HepG2 (cell line): ENCODE measurements around the gene RGS10. TPM values are rescaled to one million over a fixed set of nuclear protein-coding genes. Genes with fewer than 3 reads are reported as not detected.

Experiments used
- ATAC-seq: fragments of 200-7000 bp; cut with Tn5 transposase; 3 replicates; pipeline ENCODE4 v1.9.1; 2020; ENCODE audit warnings: mild to moderate bottlenecking, moderate library complexity
- BruUV-seq: library from RNA; stranded (reverse); fragments of 400-500 nt; replicated peaks from 2 replicates; lab custom pipeline; 2021; lab: Mats Ljungman, UMichigan
- CTCF ChIA-PET: fragments of 300-600 bp; formaldehyde crosslinking; extraction: SDS; loops from one replicate; lab custom pipeline; 2021; ENCODE audit warnings: low total read pairs, inconsistent platforms, low intra/inter-chr PET ratio; lab: Yijun Ruan, JAX
- POLR2A ChIA-PET: fragments of 350-600 bp; sonication (Branson Sonifier 250); formaldehyde crosslinking; loops from one replicate; lab custom pipeline; 2020; ENCODE audit warnings: antibody characterized with exemption, inconsistent platforms; lab: Yijun Ruan, JAX
- DNase-seq: peaks from one replicate; pipeline ENCODE4 v3.0.0-alpha.2; 2015; ENCODE audit warnings: low spot score
- FAIRE-seq: peaks from 3 replicates; lab custom pipeline; 2011; peaks lifted over from hg19 to GRCh38; lab: Jason Lieb, UNC
- H2AFZ ChIP-seq: one replicate; pipeline ENCODE4 v1.6.1; 2011; ENCODE audit warnings: low read length, inconsistent platforms
- H3K27ac ChIP-seq: fragments of 300-600 bp; 3 replicates; pipeline ENCODE4 v1.8.0; 2011; ENCODE audit warnings: mixed run types, mild to moderate bottlenecking, mixed read lengths, low read length, inconsistent platforms; ENCODE audit not compliant: insufficient read depth; ENCODE audit errors: extremely low read length
- H3K27me3 ChIP-seq, 2 experiments: fragments of 200-600 bp in 1 of 2; 2 replicates in 1 of 2; 3 replicates in 1 of 2; pipeline versions ENCODE4 v1.6.0 to v1.8.0; 2011; ENCODE audit warnings: low read length in 2 of 2, mild to moderate bottlenecking in 2 of 2, moderate library complexity in 2 of 2, inconsistent platforms in 1 of 2; ENCODE audit not compliant: insufficient read depth in 2 of 2, control insufficient read depth in 1 of 2
- H3K36me3 ChIP-seq, 2 experiments: fragments of 200-600 bp in 1 of 2; replicated peaks in 1 of 2; 2 replicates in 1 of 2; 3 replicates in 1 of 2; pipeline versions ENCODE4 v1.5.1 to v1.8.0; 2011; ENCODE audit warnings: low read length in 2 of 2, inconsistent platforms in 1 of 2; ENCODE audit not compliant: insufficient read depth in 2 of 2, control insufficient read depth in 1 of 2
- H3K4me1 ChIP-seq: 2 replicates; pipeline ENCODE4 v1.5.1; 2012; ENCODE audit warnings: low read length, inconsistent platforms; ENCODE audit not compliant: insufficient read depth
- H3K4me2 ChIP-seq: 2 replicates; pipeline ENCODE4 v1.6.0; 2011; ENCODE audit warnings: low read depth, low read length, inconsistent platforms
- H3K4me3 ChIP-seq, 3 experiments: fragments of 200-600 bp in 1 of 3; sonication (generic), shearing (Covaris generic) in 1 of 3; replicated peaks in 1 of 3; 2 replicates each; pipeline ENCODE4 v1.5.1; 2011 to 2016; ENCODE audit warnings: low read length in 3 of 3, inconsistent platforms in 2 of 3, low read depth in 2 of 3, mild to moderate bottlenecking in 2 of 3, control low read depth in 1 of 3, mixed read lengths in 1 of 3; ENCODE audit not compliant: insufficient read depth in 1 of 3
- H3K79me2 ChIP-seq: one replicate; pipeline ENCODE4 v1.6.1; 2011; ENCODE audit warnings: low read length, inconsistent platforms; ENCODE audit not compliant: insufficient read depth
- H3K9ac ChIP-seq: 2 replicates; pipeline ENCODE4 v1.6.0; 2011; ENCODE audit warnings: mild to moderate bottlenecking, low read depth, low read length, inconsistent platforms; ENCODE audit not compliant: insufficient read depth
- H3K9me3 ChIP-seq: 2 replicates; pipeline ENCODE4 v1.5.1; 2012; ENCODE audit warnings: mild to moderate bottlenecking, low read length
- H4K20me1 ChIP-seq: 2 replicates; pipeline ENCODE4 v1.6.0; 2011; ENCODE audit warnings: inconsistent platforms, mild to moderate bottlenecking, low read length, moderate library complexity; ENCODE audit not compliant: insufficient read depth
- NFYB ChIP-seq: sonication (generic); formaldehyde crosslinking; IDR thresholded peaks from 2 replicates; pipeline ENCODE4 v1.4.0; 2020; ENCODE audit warnings: missing genetic modification reagents
- POLR2AphosphoS5 ChIP-seq: IDR thresholded peaks from 2 replicates; pipeline ENCODE4 v1.6.1; 2012; ENCODE audit warnings: low read depth, low read length
- RFX3 ChIP-seq: IDR thresholded peaks from 2 replicates; pipeline ENCODE4 v1.6.1; 2016; ENCODE audit warnings: missing biosample characterization, missing genetic modification reagents
- TBX3 ChIP-seq: fragments of 450-650 bp; IDR thresholded peaks from 2 replicates; pipeline ENCODE4 v1.6.1; 2017; ENCODE audit warnings: antibody characterized with exemption, mild to moderate bottlenecking, inconsistent platforms, borderline replicate concordance
- USF2 ChIP-seq, 2 experiments: sonication (generic) in 1 of 2; formaldehyde crosslinking in 1 of 2; IDR thresholded peaks; 2 replicates each; pipeline versions ENCODE4 v1.5.1 to v1.6.1; 2011 to 2020; ENCODE audit warnings: borderline replicate concordance in 1 of 2, low read depth in 1 of 2, low read length in 1 of 2, mild to moderate bottlenecking in 1 of 2, missing genetic modification reagents in 1 of 2, moderate library complexity in 1 of 2
- ZFX ChIP-seq: sonication (generic); formaldehyde crosslinking; IDR thresholded peaks from 2 replicates; pipeline ENCODE4 v1.4.0; 2020; ENCODE audit warnings: mild to moderate bottlenecking, low read depth, missing genetic modification reagents, moderate library complexity
- ZHX2 ChIP-seq, 2 experiments: sonication (generic) in 1 of 2; formaldehyde crosslinking in 1 of 2; IDR thresholded peaks; 2 replicates each; pipeline versions ENCODE4 v1.6.1 to v1.9.0; 2014 to 2022; ENCODE audit warnings: antibody characterized with exemption in 1 of 2, borderline replicate concordance in 1 of 2, inconsistent platforms in 1 of 2, low read depth in 1 of 2, missing genetic modification reagents in 1 of 2
- ZNF572 ChIP-seq: sonication (generic); formaldehyde crosslinking; IDR thresholded peaks from 2 replicates; pipeline ENCODE4 v1.5.1; 2020; ENCODE audit warnings: mild to moderate bottlenecking, missing genetic modification reagents
- ZNF614 ChIP-seq: IDR thresholded peaks from 2 replicates; pipeline ENCODE4 v1.6.1; 2018; ENCODE audit warnings: missing biosample characterization, missing genetic modification reagents, inconsistent platforms, borderline replicate concordance
- ZNF691 ChIP-seq: sonication (generic); formaldehyde crosslinking; IDR thresholded peaks from 2 replicates; pipeline ENCODE4 v1.4.0; 2020; ENCODE audit warnings: missing genetic modification reagents, low read depth, mild to moderate bottlenecking, borderline replicate concordance
- WGBS: methylation state at CpG from one replicate; pipeline ENCODE4 v1.1.6; 2017; ENCODE audit warnings: low lambda C conversion rate; 5-methylcytosine and 5-hydroxymethylcytosine counted together
- in situ Hi-C: cut with HindIII; loops from 2 replicates; pipeline ENCODE4 v1.10.0; 2017; ENCODE audit warnings: low pct_unique_long_range_greater_than_20kb; ENCODE audit not compliant: extremely low pct_ligation_motif_present
- intact Hi-C: fragments of 100-400 bp; cut with micrococcal nuclease; formaldehyde crosslinking; loops from one replicate; pipeline ENCODE4 v1.10.0; 2022; ENCODE audit not compliant: unreplicated experiment
- polyA plus RNA-seq, 8 experiments: library from polyadenylated mRNA; depleted of rRNA in 3 of 8; stranded (reverse) in 7 of 8; unstranded in 1 of 8; fragments of >200 nt; fragmentation: Illumina TruSeq in 4 of 8; extraction: Trizol in 4 of 8; gene quantifications; 2 replicates each; pipeline versions ENCODE4 v1.2.1 to v1.2.3, GENCODE V29; 2011 to 2016; ENCODE audit warnings: low read depth in 4 of 8, missing spikeins in 1 of 8, mixed read lengths in 1 of 8; ENCODE audit not compliant: insufficient read depth in 1 of 8
- total RNA-seq, 5 experiments: library from RNA; depleted of rRNA; stranded (reverse); fragments of >200 nt; fragmentation: Illumina TruSeq; extraction: Trizol; gene quantifications; 2 replicates each; pipeline ENCODE4 v1.2.3, GENCODE V29; 2016; ENCODE audit warnings: low read depth in 1 of 5

The RGS10 gene
- total and polyA plus RNA-seq, 2 of the 13 experiments (the other 11 are each of a cell fraction or from before 2014, with no cell fraction given) = 1.7 to 5.1 TPM

- TF ChIP-seq ZNF691 (CRISPR knock-in tag) (no peak), USF2 (IDR thresholded peaks at IDR 0.05; ENCODE audit: low read depth, low read length) (no peak), USF2 (CRISPR knock-in tag; IDR thresholded peaks at IDR 0.05; ENCODE audit: borderline replicate concordance) (no peak)
Observed at GRCh38 chr10:119478811-119479341, 63.6 kb downstream of the RGS10 start (continued).

GRCh38 chr10:119478111-119478802 is 64.3 kb downstream of the RGS10 start:
- intact Hi-C loops = no loop called here
- no peak overlapping the region for H3K9ac ChIP-seq
- WGBS = 11% methylated on average over 8 of the region's 8 CpGs
- ATAC-seq = no peak
- TF ChIP-seq ZFX (CRISPR knock-in tag) (no peak), TBX3 (no peak), ZNF572 (CRISPR knock-in tag) (no peak), RFX3 (CRISPR knock-in tag) (no peak), ZHX2 (IDR thresholded peaks at IDR 0.05; ENCODE audit: low read depth) (no peak), ZHX2 (CRISPR knock-in tag; IDR thresholded peaks at IDR 0.05; ENCODE audit: borderline replicate concordance) (no peak), POLR2AphosphoS5 (no peak), ZNF614 (no peak), NFYB (no peak)
- FAIRE-seq = no peak
- no peaks in the 10 kb centered on the region for H3K79me2 ChIP-seq
- H3K9me3 ChIP-seq = no peaks in the 10 kb centered on the region
- ChIA-PET POLR2A (no interaction called here), CTCF (interaction anchor here (0.6 kb wide), 1 partner anchor 945 kb away, joined by 4 read pairs; no protein-coding TSS in a partner anchor)
- peaks cover 1 to 48% of the 10 kb centered on the region in 2 experiments; a peak in 3 of 5 replicates for H3K27me3 ChIP-seq
- no TSS peak for BruUV-seq
- H3K36me3 ChIP-seq = no peaks in the 10 kb centered on the region
- no peaks in the 10 kb centered on the region for H3K4me1 ChIP-seq
- H4K20me1 ChIP-seq = no peaks in the 10 kb centered on the region
- H3K4me3 ChIP-seq = no peak overlapping the region
- no peak for DNase-seq
- in situ Hi-C loops = no loop called here
- no peak overlapping the region for H2AFZ ChIP-seq
- no peak overlapping the region for H3K27ac ChIP-seq
- no peak overlapping the region for H3K4me2 ChIP-seq
